Endothelial cell of umbilical vein (primary cell): ENCODE results near the gene SUSD6. TPM values are rescaled to one million over a fixed set of nuclear protein-coding genes. Genes with fewer than 3 reads are reported as not detected.

Experiments used
- BruUV-seq: library from RNA; stranded (reverse); fragments of 400-500 nt; replicated peaks from 2 replicates; lab custom pipeline; 2021; lab: Mats Ljungman, UMichigan
- CTCF ChIA-PET: fragments of 300-600, 350-600 bp; sonication (Branson Sonifier 250); formaldehyde crosslinking; loops from one replicate; lab custom pipeline; 2021; ENCODE audit warnings: antibody characterized with exemption, inconsistent platforms; lab: Charles Lee
- POLR2A ChIA-PET: fragments of 300-600, 350-600 bp; sonication (Branson Sonifier 250); formaldehyde crosslinking; loops from one replicate; lab custom pipeline; 2021; ENCODE audit warnings: antibody characterized with exemption, inconsistent platforms; lab: Charles Lee
- DNase-seq: peaks from one replicate; pipeline ENCODE4 v3.0.0-alpha.2; 2011; ENCODE audit warnings: low read depth, low spot score
- FAIRE-seq: peaks from 2 replicates; lab custom pipeline; 2011; peaks lifted over from hg19 to GRCh38; lab: Jason Lieb, UNC
- H2AFZ ChIP-seq: 2 replicates; pipeline ENCODE4 v1.6.0; 2012; ENCODE audit warnings: low read depth, low read length, control low read depth, inconsistent platforms
- H3K27ac ChIP-seq: 2 replicates; pipeline ENCODE4 v1.5.1; 2011; ENCODE audit warnings: low read depth, mild to moderate bottlenecking, control low read depth, low read length, moderate library complexity; ENCODE audit not compliant: insufficient read depth
- H3K27me3 ChIP-seq, 2 experiments: 2 replicates each; pipeline versions ENCODE4 v1.6.0 to v1.6.1; 2011; ENCODE audit warnings: low read length in 2 of 2, mixed read lengths in 1 of 2; ENCODE audit not compliant: control insufficient read depth in 2 of 2, insufficient read depth in 2 of 2
- H3K36me3 ChIP-seq, 2 experiments: 2 replicates in 1 of 2; 3 replicates in 1 of 2; pipeline ENCODE4 v1.5.1; 2011; ENCODE audit warnings: low read length in 2 of 2, mild to moderate bottlenecking in 1 of 2, moderate library complexity in 1 of 2; ENCODE audit not compliant: control insufficient read depth in 2 of 2, insufficient read depth in 2 of 2; ENCODE audit errors: extremely low read depth in 1 of 2
- H3K4me1 ChIP-seq: 3 replicates; pipeline ENCODE4 v1.5.1; 2011; ENCODE audit warnings: mild to moderate bottlenecking, low read length; ENCODE audit not compliant: control insufficient read depth, insufficient read depth; ENCODE audit errors: extremely low read depth
- H3K4me2 ChIP-seq: 2 replicates; pipeline ENCODE4 v1.6.1; 2011; ENCODE audit warnings: low read length, control low read depth, mixed read lengths; ENCODE audit not compliant: insufficient read depth
- H3K4me3 ChIP-seq, 3 experiments: fragments of 200-600 bp in 1 of 3; sonication (generic), shearing (Covaris generic) in 1 of 3; replicated peaks in 1 of 3; 2 replicates each; pipeline ENCODE4 v1.5.1; 2011 to 2016; ENCODE audit warnings: control low read depth in 3 of 3, low read length in 3 of 3, mild to moderate bottlenecking in 2 of 3, inconsistent platforms in 1 of 3, low read depth in 1 of 3, moderate library complexity in 1 of 3; ENCODE audit not compliant: insufficient read depth in 1 of 3
- H3K79me2 ChIP-seq: 2 replicates; pipeline ENCODE4 v1.6.0; 2012; ENCODE audit warnings: low read length, inconsistent platforms; ENCODE audit not compliant: control insufficient read depth, insufficient read depth
- H3K9ac ChIP-seq: replicated peaks from 2 replicates; pipeline ENCODE3; 2011; ENCODE audit warnings: low read length, control low read depth; ENCODE audit not compliant: insufficient read depth; ENCODE audit errors: extremely low read depth
- H3K9me1 ChIP-seq: replicated peaks from 3 replicates; pipeline ENCODE4 v1.6.0; 2011; ENCODE audit warnings: mild to moderate bottlenecking, low read length; ENCODE audit not compliant: control insufficient read depth, insufficient read depth; ENCODE audit errors: extremely low read depth
- H3K9me3 ChIP-seq: replicated peaks from 2 replicates; pipeline ENCODE4 v1.5.1; 2012; ENCODE audit warnings: low read length, inconsistent platforms; ENCODE audit not compliant: control insufficient read depth, insufficient read depth
- H4K20me1 ChIP-seq: replicated peaks from 2 replicates; pipeline ENCODE3; 2011; ENCODE audit warnings: mild to moderate bottlenecking, low read length; ENCODE audit not compliant: control insufficient read depth, insufficient read depth; ENCODE audit errors: extremely low read depth
- CTCF ChIP-seq, 2 donors: IDR thresholded peaks; 1 replicate in 1 of 2; 2 replicates in 1 of 2; pipeline ENCODE4 v1.5.1; 2011; ENCODE audit warnings: low read length in 2 of 2, mild to moderate bottlenecking in 2 of 2, moderate library complexity in 2 of 2, control low read depth in 1 of 2, inconsistent platforms in 1 of 2, low read depth in 1 of 2; ENCODE audit not compliant: insufficient read depth in 1 of 2; ENCODE audit errors: extremely low read depth in 1 of 2
- EZH2 ChIP-seq: IDR thresholded peaks from 2 replicates; pipeline ENCODE4 v1.6.1; 2012; ENCODE audit warnings: borderline replicate concordance, low read depth, mild to moderate bottlenecking, moderate library complexity, low read length, inconsistent platforms; ENCODE audit not compliant: severe bottlenecking
- FOS ChIP-seq: IDR thresholded peaks from 2 replicates; pipeline ENCODE4 v1.6.1; 2011; ENCODE audit warnings: mild to moderate bottlenecking, low read length, moderate library complexity, borderline replicate concordance; ENCODE audit not compliant: insufficient read depth
- GATA2 ChIP-seq: IDR thresholded peaks from 2 replicates; pipeline ENCODE4 v1.7.0; 2011; ENCODE audit warnings: low read depth, mild to moderate bottlenecking, moderate library complexity, mixed read lengths, low read length; ENCODE audit not compliant: insufficient read length, insufficient read depth
- JUN ChIP-seq: IDR thresholded peaks from 2 replicates; pipeline ENCODE4 v1.6.1; 2011; ENCODE audit warnings: borderline replicate concordance, low read depth; ENCODE audit not compliant: insufficient read length, insufficient read depth
- MAX ChIP-seq: IDR thresholded peaks from 2 replicates; pipeline ENCODE4 v1.6.1; 2011; ENCODE audit not compliant: insufficient read depth, insufficient read length
- POLR2A ChIP-seq: IDR thresholded peaks from 2 replicates; pipeline ENCODE4 v1.6.1; 2012; ENCODE audit warnings: low read depth, mild to moderate bottlenecking, control low read depth, low read length
- POLR2AphosphoS5 ChIP-seq: IDR thresholded peaks from 2 replicates; pipeline ENCODE4 v1.6.1; 2012; ENCODE audit warnings: low read depth, mild to moderate bottlenecking, control low read depth, low read length, moderate library complexity; ENCODE audit not compliant: insufficient read depth
- dilution Hi-C: fragments of 300-500 bp; cut with MboI; formaldehyde crosslinking; loops from one replicate; pipeline ENCODE4 v1.15.0; 2019; ENCODE audit warnings: low sequenced_read_pairs; ENCODE audit not compliant: extremely low pct_ligation_motif_present
- intact Hi-C: fragments of 100-400 bp; cut with micrococcal nuclease; formaldehyde crosslinking; loops from one replicate; pipeline ENCODE4 v1.10.0; 2022
- polyA plus RNA-seq, 4 experiments: library from polyadenylated mRNA; depleted of rRNA in 3 of 4; stranded (reverse) in 3 of 4; unstranded in 1 of 4; fragments of >200 nt; gene quantifications; 2 replicates each; pipeline versions ENCODE4 v1.2.1 to v1.2.3, GENCODE V29; 2011 to 2012; ENCODE audit warnings: missing spikeins in 1 of 4
- total RNA-seq: library from RNA; stranded (reverse); gene quantifications from 2 replicates; pipeline ENCODE4 v1.2.3, GENCODE V29; 2021

The SUSD6 gene
- total and polyA plus RNA-seq, 2 donors (not counting 3 experiments of a cell fraction or from before 2014, with no cell fraction given) = 13.4 to 19.5 TPM

GRCh38 chr14:69648480-69649451 lies 37.4 kb downstream of the SUSD6 start:
- ChIA-PET POLR2A (no interaction called here), CTCF (interaction anchor here (0.7 to 1.8 kb wide), 17 partner anchors 13 to 82 kb away, joined by 3 to 6 read pairs (median 4); no protein-coding TSS in a partner anchor)
- Histone ChIP-seq H3K4me3 (no peak overlapping the region), H3K27me3 (no peaks in the 10 kb centered on the region), H3K9me1 (no peaks in the 10 kb centered on the region), H3K36me3 (no peaks in the 10 kb centered on the region), H4K20me1 (peaks cover 3% of the 10 kb centered on the region), H3K4me1 (peaks cover 43% of the 10 kb centered on the region), H3K79me2 (peaks cover 29% of the 10 kb centered on the region), H3K9ac (peak overlapping the region; percentile 23), H3K27ac (peak overlapping the region; percentile 51), H3K9me3 (no peaks in the 10 kb centered on the region), H3K4me2 (peak overlapping the region; percentile 74), H2AFZ (no peak overlapping the region)
- TF ChIP-seq FOS (peak; percentile 30), POLR2A (no peak), MAX (no peak), EZH2 (no peak), CTCF (IDR thresholded peaks at IDR 0.05; ENCODE audit: extremely low read depth in 1 of 2, insufficient read depth in 1 of 2, low read depth in 1 of 2, low read length in 2 of 2) (no peak), GATA2 (no peak), POLR2AphosphoS5 (no peak), JUN (peak; percentile 4)
- FAIRE-seq = peak; percentile 80
- BruUV-seq = no TSS peak
- intact Hi-C loops = no loop called here
- dilution Hi-C loops = no loop called here
- DNase-seq = peak; percentile 92
